ENCODE results near the gene NRIP1.

The NRIP1 gene

GRCh38 chr21:15063814-15064575 is 805 bp downstream of the NRIP1 start:
- no peak for DNase-seq

DNA sequence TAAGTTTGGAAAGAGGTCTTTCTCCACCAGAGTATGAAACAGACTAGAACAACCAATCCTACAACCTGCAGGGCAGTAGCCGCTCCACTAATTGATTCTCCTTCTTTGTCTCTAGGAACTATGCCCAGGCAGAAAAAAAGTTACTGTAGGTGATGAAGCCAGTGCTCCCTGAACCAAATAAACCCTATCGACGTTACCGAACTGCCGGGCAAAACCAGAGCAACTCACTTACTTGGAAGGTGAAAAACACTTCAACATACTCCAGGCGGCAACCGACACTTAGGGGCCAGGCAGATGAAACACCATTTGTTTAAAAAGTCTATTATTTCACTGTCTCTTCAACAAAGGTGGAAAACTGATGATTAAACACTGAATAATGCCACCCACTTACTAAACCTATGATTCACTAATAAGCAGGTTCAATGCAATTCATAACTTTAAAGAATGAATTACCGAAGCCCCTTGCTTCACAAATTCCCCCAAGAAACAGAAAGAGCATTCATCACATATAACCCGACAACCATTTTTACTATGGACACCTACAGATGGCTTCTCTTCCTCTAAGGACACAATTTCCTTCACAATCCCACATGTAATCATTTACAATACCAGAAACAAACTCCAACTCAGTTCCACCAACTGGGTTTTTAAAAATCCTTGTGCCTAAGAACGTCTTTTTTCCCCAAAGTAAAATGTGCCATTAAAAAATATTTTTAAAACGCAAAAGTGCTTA is 1.6 kb downstream of the NRIP1 start:
- no peak for DNase-seq

DNA sequence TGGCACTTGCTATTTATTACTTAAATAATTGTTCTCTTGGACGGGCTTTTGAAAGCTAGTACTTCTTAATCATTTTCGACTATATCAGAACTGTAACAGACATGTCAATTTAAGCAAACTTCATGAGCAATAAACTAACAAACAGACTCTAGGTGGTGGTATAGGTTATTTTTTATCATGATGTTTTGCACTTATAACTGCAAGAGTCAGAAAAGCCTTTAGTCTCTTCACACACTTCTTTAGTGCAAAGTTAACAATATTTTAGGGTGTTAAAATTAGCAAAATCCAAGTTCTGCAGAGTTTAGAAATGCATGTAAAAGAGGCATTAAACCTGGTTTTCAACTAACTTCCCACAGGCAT is 2.2 kb downstream of the NRIP1 start:
- no peak for DNase-seq

DNA sequence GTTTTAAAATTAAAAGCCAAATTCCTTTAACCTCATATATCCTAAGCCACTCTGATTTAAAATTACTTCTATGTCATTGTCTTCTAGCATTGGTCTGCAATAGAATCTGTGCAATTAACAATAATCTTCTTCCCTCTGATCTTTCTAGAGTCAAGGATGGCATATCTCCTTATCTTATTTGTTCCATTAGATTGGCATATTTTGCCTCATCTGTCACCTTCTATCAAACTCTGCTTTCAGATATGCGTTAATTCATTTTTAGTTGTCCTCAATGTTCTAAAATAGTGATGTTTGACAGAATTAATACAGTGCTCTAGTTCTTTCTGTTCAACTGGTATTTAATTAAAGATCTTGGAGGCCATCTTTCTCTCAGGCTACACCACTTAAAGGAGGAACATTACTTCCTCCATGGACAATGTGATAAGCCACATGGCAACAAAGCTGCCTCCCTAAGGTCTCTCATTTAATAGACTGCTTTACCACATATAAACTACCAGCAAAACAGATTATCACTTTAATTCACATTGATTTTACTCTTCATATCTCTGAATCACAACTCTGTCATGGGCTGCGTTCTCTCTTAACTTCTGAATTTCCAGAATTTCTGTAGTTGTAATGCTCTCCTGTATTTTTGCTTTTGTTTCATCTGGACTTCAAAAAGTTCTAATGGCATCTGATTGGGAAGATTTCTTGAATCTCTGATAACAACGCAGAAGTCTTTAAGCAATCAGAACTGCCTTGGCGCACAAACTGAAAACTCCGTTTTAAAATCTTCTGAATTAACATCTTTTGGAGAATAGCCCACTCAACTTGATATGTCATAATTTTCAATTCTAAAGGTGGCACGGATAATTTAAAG is 2.8 kb downstream of the NRIP1 start:
- no peak for DNase-seq

DNA sequence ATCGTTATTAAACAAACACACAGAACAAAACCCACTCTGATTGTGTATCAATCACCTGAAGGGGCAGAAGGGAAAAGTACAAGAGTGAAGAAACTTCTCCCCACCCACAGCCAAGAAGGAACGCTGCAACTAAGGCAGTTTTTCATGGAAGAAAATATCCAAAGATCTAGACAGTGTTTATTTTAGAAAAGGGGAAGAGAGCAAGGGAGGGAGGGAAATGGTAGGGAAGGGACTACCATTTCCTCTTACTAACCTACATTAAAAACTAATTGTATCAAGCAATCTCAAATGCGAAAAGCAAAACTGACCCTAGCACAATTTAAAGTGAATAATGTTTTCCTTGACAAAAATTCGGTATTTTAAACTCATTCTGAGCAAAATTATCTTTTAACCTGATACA is 3.5 kb downstream of the NRIP1 start:
- no peak for DNase-seq

- DNase-seq: peak; percentile 13
Measured at GRCh38 chr21:15060543-15061175, 4.1 kb downstream of the NRIP1 start.

DNA sequence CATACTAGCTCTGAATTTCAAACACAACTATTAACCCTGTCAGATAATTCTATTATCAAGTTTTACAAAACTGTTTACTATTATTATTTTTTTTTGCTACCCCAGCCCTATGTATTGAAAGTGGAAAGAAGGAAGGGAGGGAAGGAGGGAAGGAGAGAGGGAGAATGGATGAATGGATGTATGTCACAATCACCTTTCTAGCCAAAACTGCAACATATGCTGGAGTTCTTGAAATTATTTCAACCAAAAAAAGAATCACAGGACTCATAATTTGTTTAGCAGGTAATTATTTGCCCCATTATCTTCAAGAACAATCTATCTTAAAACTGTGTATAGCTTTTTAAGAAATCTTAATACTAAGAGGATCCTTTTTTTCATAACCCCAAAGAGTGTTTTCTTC is 5.4 kb downstream of the NRIP1 start:
- no peak for DNase-seq

DNA sequence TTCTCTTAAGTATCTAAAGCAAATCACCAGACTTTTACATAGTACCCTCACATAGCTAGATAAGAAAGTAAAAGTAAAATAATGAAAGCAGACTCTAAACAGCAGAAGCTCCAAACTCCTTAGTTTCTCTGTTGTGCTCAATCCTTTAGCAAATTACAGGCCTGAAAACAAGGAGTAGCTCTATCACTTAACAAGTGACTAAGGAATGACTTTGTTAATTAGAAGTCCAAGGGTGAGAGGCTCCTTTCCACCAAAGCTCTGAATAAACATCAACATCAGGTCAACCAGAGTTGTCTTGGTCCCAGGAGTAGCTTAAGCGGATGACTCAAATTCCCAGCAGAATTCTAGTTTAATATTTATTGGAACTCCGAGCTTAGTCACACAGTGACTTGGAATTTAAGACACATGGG is 5.9 kb downstream of the NRIP1 start:
- no peak for DNase-seq

- no peak for DNase-seq
Measured at GRCh38 chr21:15057285-15057684, 7.5 kb downstream of the NRIP1 start.

GRCh38 chr21:15054606-15055239 is 10.1 kb downstream of the NRIP1 start:
- no peak for DNase-seq

GRCh38 chr21:15054089-15054488 is 10.7 kb downstream of the NRIP1 start:
- DNase-seq: peak; percentile 39

DNA sequence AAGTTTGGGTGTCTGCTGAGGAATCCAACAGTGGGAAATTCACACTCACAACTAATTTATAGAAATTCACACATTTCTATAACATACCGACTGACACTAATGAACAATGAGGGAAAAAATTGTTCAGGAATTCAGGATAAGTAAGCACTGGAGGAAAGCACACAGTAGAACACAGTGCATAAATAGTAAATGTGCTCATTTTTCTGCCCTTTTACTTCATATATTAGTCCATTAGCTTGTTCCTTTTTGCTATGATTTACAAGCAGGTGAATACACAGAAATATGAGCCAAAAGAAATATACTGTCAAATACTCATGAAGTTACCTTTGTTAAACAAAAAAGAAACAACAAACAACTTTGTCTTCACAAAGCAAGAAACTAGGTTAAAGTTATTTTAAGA is 11.3 kb downstream of the NRIP1 start:
- DNase-seq: no peak

- DNase-seq: no peak
Measured at GRCh38 chr21:15052459-15052763, 12.4 kb downstream of the NRIP1 start.

GRCh38 chr21:15051644-15052458 is 12.9 kb downstream of the NRIP1 start:
- DNase-seq: no peak

DNA sequence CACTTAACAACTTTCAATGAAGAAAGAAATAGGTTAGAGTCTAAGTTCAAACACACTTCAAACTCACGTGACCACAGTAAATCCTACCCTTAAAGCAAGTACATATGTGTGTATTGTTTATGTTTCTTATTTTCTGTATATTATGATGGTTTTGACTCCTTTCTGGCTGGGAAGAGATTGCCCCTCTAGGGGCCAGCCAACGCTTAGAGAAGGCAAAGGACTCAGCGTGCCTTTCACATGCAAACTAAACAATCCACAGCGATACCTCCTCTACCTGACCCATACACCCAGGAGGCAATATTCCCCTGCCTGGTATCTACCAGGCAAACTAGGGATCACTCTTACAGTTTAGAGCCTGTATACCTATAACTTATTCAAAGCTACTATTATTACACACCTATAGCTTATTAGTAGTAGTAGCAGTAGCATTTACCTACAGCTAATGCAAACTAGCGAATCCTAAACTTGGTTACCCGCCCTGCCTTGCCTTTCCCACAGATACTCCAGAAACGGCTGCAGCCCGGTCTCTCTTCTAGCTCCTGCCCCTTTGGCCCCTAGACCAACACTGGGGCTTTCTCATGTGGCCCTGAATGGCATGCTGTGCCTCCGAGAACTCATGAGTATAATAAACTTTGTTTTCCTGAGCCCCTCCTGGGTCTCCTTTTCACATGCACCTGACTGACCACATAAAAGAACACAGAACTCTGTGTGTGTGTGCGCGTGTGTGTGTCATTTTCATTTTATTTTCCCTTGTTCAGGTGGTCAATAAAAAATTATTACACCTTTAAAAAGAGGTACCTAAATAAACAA is 14.0 kb downstream of the NRIP1 start:
- no peak for DNase-seq

DNA sequence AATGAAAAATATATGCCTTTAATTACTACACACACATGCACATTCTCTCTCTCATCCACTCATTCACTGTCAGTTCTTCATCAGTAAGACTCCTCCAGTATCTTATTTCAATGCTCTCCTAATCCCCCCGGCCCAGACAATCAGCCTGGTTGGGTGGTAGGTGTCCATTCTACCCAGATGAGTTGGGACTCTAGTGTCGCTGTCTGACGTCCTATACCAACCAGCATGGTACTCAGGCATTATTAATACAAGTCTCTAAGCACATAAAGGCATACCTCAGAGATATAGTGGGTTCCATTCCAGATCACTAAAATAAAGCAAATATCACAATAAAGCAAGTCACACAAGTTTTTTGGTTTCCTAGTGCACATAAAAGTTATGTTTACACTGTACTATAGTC is 19.8 kb downstream of the NRIP1 start:
- no peak for DNase-seq

GRCh38 chr21:15042531-15042930 is 22.3 kb downstream of the NRIP1 start:
- no peak for DNase-seq

DNA sequence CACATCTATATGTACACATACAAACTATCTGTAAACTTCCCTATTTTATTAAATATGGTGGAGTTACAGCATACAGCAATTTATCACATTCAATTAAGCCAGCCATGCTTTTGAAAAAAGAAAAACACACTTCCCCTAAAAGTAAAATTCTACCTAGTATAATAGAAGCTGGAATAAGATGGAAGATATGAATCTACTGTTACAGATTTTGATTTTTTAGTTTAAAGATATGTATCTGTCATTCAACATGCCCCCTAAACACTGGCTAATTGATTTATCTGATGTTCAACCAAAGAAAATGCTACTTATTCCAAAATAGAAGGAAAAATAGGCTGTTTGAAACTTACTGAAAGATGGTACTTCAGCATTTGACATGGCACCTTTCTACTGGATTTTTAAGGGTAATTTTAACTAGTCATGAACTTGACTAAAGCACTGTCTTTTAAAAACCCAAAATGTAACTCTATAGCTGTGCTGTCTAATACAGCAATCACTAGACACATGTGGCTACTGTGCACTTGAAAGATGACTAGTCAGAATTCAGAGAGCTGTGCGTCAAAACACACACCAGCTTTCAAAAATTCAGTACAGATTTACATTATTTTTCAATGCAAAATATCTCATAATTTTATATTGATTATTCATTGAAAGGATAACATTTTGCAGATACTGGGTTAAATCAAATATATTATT is 25.0 kb downstream of the NRIP1 start:
- no peak for DNase-seq

- DNase-seq: no peak
Measured at GRCh38 chr21:15037900-15038293, 26.9 kb downstream of the NRIP1 start.

- DNase-seq: no peak
Measured at GRCh38 chr21:15037095-15037899, 27.5 kb downstream of the NRIP1 start.
